ENCODE data around the gene FIGNL2. TPM values are rescaled to one million over a fixed set of nuclear protein-coding genes. Genes with fewer than 3 reads are reported as not detected.
A peak's percentile ranks its signal among the peaks of the same experiment; 100 is the strongest.

The FIGNL2 gene
- total RNA-seq, 1 donor from 2014 or later, result 6.7 TPM

DNA sequence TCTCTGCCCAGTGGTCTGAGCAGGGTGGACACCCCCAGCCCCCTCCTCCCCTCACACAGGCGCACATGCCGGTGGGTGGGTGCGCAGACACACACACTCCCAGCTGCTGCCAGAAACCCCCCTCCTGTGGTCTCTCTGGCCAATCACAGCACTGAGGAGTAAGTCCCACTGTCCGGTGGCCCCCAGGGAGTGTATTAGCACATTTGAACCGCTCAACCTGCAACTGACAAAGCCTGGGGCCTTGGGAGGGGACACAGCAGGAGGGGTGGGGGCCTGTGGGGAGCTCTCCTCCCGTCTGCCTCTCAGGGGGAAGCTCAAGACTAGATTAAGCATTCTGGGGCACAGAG lies 11.7 kb downstream of the FIGNL2 start:
- H3K4me3 Mint-ChIP-seq (ENCODE audit: unreplicated experiment), result no peak overlapping the region
- no peak overlapping the region for H3K9ac ChIP-seq (ENCODE audit: low read length)

DNA sequence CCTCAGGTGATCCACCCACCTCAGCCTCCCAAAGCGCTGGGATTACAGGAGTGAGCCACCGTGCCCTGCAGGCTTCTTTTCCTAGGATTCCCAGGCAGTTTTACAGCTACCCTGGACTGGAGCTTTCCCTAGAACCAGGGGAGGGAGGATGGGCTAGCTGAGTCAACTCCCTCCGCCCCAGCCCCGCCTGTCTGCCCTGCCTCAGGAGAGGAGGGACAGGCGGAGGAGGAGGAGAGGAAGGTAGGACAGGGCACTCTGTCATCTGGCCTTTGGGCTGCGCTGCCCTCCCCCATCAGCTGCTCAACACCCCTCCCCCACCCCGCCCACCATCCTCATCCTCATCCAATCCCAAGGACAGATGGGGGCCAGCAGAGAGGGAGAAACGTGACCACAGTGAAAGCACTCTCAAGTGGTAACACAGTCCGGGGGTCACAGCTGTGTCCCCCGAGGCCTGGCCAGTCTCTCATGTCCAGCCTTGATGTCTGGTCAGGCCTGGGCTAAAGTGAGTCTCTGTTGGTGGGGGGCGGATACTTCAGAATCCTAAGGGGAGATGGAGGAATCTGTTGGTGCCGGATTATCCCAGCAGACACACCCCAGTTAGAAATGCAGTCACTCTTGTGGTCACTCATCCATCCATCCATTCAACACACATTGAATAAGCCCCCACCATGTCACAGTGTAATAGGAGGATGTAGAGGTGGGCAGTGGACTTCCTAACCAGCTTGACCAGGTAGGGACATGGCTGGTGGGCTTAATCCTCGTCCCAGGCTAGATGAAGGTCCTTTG lies 12.3 kb downstream of the FIGNL2 start:
- Histone ChIP-seq H3K4me1 (ENCODE audit: insufficient read depth, low read length) (no peaks in the 10 kb centered on the region), H3K27me3 (ENCODE audit: insufficient read depth, low read length) (peaks cover 33% of the 10 kb centered on the region), H4K20me1 (ENCODE audit: insufficient read depth, low read length) (peaks cover 2% of the 10 kb centered on the region), H3K9me3 (ENCODE audit: insufficient read depth, low read depth, low read length) (no peaks in the 10 kb centered on the region), H2AFZ (ENCODE audit: low read depth, low read length) (no peak overlapping the region), H3K4me2 (ENCODE audit: low read length) (no peak overlapping the region), H3K4me3 (ENCODE audit: insufficient read depth, low read depth, low read length) (no peak overlapping the region), H3K9ac (ENCODE audit: low read length) (no peak overlapping the region), H3K27ac (ENCODE audit: low read depth, low read length) (no peak overlapping the region), H3K79me2 (ENCODE audit: insufficient read depth, low read length) (no peaks in the 10 kb centered on the region), H3K36me3 (ENCODE audit: insufficient read depth, low read length) (no peaks in the 10 kb centered on the region)
- Mint-ChIP-seq H3K36me3 (ENCODE audit: low read depth, unreplicated experiment) (no peaks in the 10 kb centered on the region), H3K4me3 (ENCODE audit: unreplicated experiment) (no peak overlapping the region), H3K4me1 (ENCODE audit: low read depth, unreplicated experiment) (peaks cover 14% of the 10 kb centered on the region), H3K27me3 (ENCODE audit: low read depth, unreplicated experiment) (peaks cover 18% of the 10 kb centered on the region), H3K27ac (ENCODE audit: unreplicated experiment) (no peak overlapping the region), H3K9me3 (ENCODE audit: unreplicated experiment) (no peaks in the 10 kb centered on the region)
- no peak for DNase-seq (ENCODE audit: low read depth)
- no peak for FAIRE-seq
- TF ChIP-seq, protein P1, sequence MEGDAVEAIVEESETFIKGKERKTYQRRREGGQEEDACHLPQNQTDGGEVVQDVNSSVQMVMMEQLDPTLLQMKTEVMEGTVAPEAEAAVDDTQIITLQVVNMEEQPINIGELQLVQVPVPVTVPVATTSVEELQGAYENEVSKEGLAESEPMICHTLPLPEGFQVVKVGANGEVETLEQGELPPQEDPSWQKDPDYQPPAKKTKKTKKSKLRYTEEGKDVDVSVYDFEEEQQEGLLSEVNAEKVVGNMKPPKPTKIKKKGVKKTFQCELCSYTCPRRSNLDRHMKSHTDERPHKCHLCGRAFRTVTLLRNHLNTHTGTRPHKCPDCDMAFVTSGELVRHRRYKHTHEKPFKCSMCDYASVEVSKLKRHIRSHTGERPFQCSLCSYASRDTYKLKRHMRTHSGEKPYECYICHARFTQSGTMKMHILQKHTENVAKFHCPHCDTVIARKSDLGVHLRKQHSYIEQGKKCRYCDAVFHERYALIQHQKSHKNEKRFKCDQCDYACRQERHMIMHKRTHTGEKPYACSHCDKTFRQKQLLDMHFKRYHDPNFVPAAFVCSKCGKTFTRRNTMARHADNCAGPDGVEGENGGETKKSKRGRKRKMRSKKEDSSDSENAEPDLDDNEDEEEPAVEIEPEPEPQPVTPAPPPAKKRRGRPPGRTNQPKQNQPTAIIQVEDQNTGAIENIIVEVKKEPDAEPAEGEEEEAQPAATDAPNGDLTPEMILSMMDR (IDR thresholded peaks at IDR 0.05; ENCODE audit: insufficient read depth, low read depth, low read length), result no peak
- no peak for TF ChIP-seq EZH2 (IDR thresholded peaks at IDR 0.05; ENCODE audit: insufficient read depth, low read length)

More for the DNA sequence above, 11.7 kb downstream of the FIGNL2 start:
- H3K27me3 Mint-ChIP-seq (ENCODE audit: low read depth, unreplicated experiment), result peaks cover 18% of the 10 kb centered on the region
- no peaks in the 10 kb centered on the region for H3K4me1 ChIP-seq (ENCODE audit: insufficient read depth, low read length)
- TF ChIP-seq, protein P1 (IDR thresholded peaks at IDR 0.05; ENCODE audit: insufficient read depth, low read depth, low read length), result no peak
- no peak for TF ChIP-seq EZH2 (IDR thresholded peaks at IDR 0.05; ENCODE audit: insufficient read depth, low read length)
- H3K27me3 ChIP-seq (ENCODE audit: insufficient read depth, low read length), result peaks cover 34% of the 10 kb centered on the region
- no peaks in the 10 kb centered on the region for H3K9me3 Mint-ChIP-seq (ENCODE audit: unreplicated experiment)
- no peaks in the 10 kb centered on the region for H3K9me3 ChIP-seq (ENCODE audit: insufficient read depth, low read depth, low read length)
- no peaks in the 10 kb centered on the region for H3K79me2 ChIP-seq (ENCODE audit: insufficient read depth, low read length)
- peaks cover 5% of the 10 kb centered on the region for H4K20me1 ChIP-seq (ENCODE audit: insufficient read depth, low read length)
- peaks cover 14% of the 10 kb centered on the region for H3K4me1 Mint-ChIP-seq (ENCODE audit: low read depth, unreplicated experiment)
- H3K27ac Mint-ChIP-seq (ENCODE audit: unreplicated experiment), result no peak overlapping the region
- no peaks in the 10 kb centered on the region for H3K36me3 ChIP-seq (ENCODE audit: insufficient read depth, low read length)
- H2AFZ ChIP-seq (ENCODE audit: low read depth, low read length), result no peak overlapping the region
- H3K36me3 Mint-ChIP-seq (ENCODE audit: low read depth, unreplicated experiment), result no peaks in the 10 kb centered on the region
- DNase-seq (ENCODE audit: low read depth) (no peak), FAIRE-seq (no peak)
- no peak overlapping the region for H3K4me3 ChIP-seq (ENCODE audit: insufficient read depth, low read depth, low read length)
- H3K27ac ChIP-seq (ENCODE audit: low read depth, low read length), result no peak overlapping the region
- no peak overlapping the region for H3K4me2 ChIP-seq (ENCODE audit: low read length)

DNA sequence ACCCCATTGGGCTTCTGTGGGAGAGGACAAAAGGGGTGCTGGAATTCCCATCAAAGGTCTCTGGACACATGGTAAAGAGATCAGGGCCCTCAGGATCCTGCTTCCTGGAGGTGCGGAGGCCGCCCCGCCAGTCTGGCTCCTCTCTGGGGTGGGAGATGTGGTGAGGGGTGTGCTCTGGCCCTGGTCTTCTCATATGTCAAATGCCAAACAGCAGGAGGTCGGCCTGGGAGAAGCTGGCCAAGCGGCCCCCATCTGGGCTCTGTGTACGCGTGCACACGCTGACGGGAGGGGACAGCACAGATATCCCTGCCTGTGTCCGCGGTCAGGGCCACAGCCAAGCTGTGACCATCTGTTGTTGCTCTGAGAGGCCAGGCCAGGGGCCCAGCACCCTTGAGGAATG lies 14.1 kb downstream of the FIGNL2 start:
- H3K4me1 Mint-ChIP-seq (ENCODE audit: low read depth, unreplicated experiment), result peaks cover 12% of the 10 kb centered on the region
- no peak overlapping the region for H2AFZ ChIP-seq (ENCODE audit: low read depth, low read length)
- no peak overlapping the region for H3K4me3 Mint-ChIP-seq (ENCODE audit: unreplicated experiment)
- DNase-seq (ENCODE audit: low read depth) (no peak), FAIRE-seq (no peak)
- no peaks in the 10 kb centered on the region for H3K9me3 Mint-ChIP-seq (ENCODE audit: unreplicated experiment)
- H4K20me1 ChIP-seq (ENCODE audit: insufficient read depth, low read length), result no peaks in the 10 kb centered on the region
- H3K9ac ChIP-seq (ENCODE audit: low read length), result no peak overlapping the region
- no peaks in the 10 kb centered on the region for H3K9me3 ChIP-seq (ENCODE audit: insufficient read depth, low read depth, low read length)
- peaks cover 26% of the 10 kb centered on the region for H3K27me3 ChIP-seq (ENCODE audit: insufficient read depth, low read length)
- peaks cover 14% of the 10 kb centered on the region for H3K27me3 Mint-ChIP-seq (ENCODE audit: low read depth, unreplicated experiment)
- no peak overlapping the region for H3K4me3 ChIP-seq (ENCODE audit: insufficient read depth, low read depth, low read length)
- H3K4me1 ChIP-seq (ENCODE audit: insufficient read depth, low read length), result no peaks in the 10 kb centered on the region
- peak overlapping the region; percentile 7 for H3K27ac Mint-ChIP-seq (ENCODE audit: unreplicated experiment)
- H3K36me3 ChIP-seq (ENCODE audit: insufficient read depth, low read length), result no peaks in the 10 kb centered on the region
- no peaks in the 10 kb centered on the region for H3K36me3 Mint-ChIP-seq (ENCODE audit: low read depth, unreplicated experiment)
- TF ChIP-seq, protein P1 (IDR thresholded peaks at IDR 0.05; ENCODE audit: insufficient read depth, low read depth, low read length), result no peak
- no peak for TF ChIP-seq EZH2 (IDR thresholded peaks at IDR 0.05; ENCODE audit: insufficient read depth, low read length)
- H3K27ac ChIP-seq (ENCODE audit: low read depth, low read length), result no peak overlapping the region
- no peak overlapping the region for H3K4me2 ChIP-seq (ENCODE audit: low read length)
- H3K79me2 ChIP-seq (ENCODE audit: insufficient read depth, low read length), result no peaks in the 10 kb centered on the region
